Mesenchymal stem cell (in vitro differentiated cells and primary cell): Measurements from ENCODE around the gene TCF7L1.

ENCODE experiments used
- DNase-seq: peaks from one replicate; pipeline ENCODE4 v3.0.0-alpha.2; 2013
- H2AFZ ChIP-seq: one replicate; pipeline ENCODE4 v1.6.1; 2013; ENCODE audit warnings: low read depth, mild to moderate bottlenecking, control low read depth, inconsistent platforms, low read length, moderate library complexity
- H2AK5ac ChIP-seq: 2 replicates; pipeline ENCODE4 v1.6.1; 2013; ENCODE audit warnings: low read length, moderate library complexity, mild to moderate bottlenecking, inconsistent platforms; ENCODE audit not compliant: severe bottlenecking
- H2BK120ac ChIP-seq: one replicate; pipeline ENCODE4 v1.6.1; 2013; ENCODE audit warnings: low read depth, mild to moderate bottlenecking, inconsistent platforms, low read length, moderate library complexity
- H2BK12ac ChIP-seq, 2 experiments: one replicate each; pipeline ENCODE4 v1.6.1; 2013; ENCODE audit warnings: inconsistent platforms in 2 of 2, low read length in 2 of 2, mild to moderate bottlenecking in 2 of 2, moderate library complexity in 2 of 2, control low read depth in 1 of 2
- H2BK15ac ChIP-seq: one replicate; pipeline ENCODE4 v1.6.1; 2013; ENCODE audit warnings: mild to moderate bottlenecking, low read depth, inconsistent platforms; ENCODE audit not compliant: poor library complexity, severe bottlenecking
- H2BK5ac ChIP-seq: 2 replicates; pipeline ENCODE4 v1.6.1; 2013; ENCODE audit warnings: low read depth, mild to moderate bottlenecking, low read length, control low read depth, inconsistent platforms; ENCODE audit not compliant: poor library complexity, severe bottlenecking
- H3K14ac ChIP-seq, 2 experiments: one replicate each; pipeline ENCODE4 v1.6.1; 2013; ENCODE audit warnings: inconsistent platforms in 2 of 2, low read length in 2 of 2, control low read depth in 1 of 2, mild to moderate bottlenecking in 1 of 2, moderate library complexity in 1 of 2
- H3K18ac ChIP-seq, 2 experiments: one replicate each; pipeline ENCODE4 v1.6.1; 2013; ENCODE audit warnings: inconsistent platforms in 2 of 2, low read length in 2 of 2, control low read depth in 1 of 2, low read depth in 1 of 2, mild to moderate bottlenecking in 1 of 2
- H3K23ac ChIP-seq, 2 experiments: one replicate each; pipeline ENCODE4 v1.6.1; 2013; ENCODE audit warnings: inconsistent platforms in 2 of 2, low read length in 2 of 2, mild to moderate bottlenecking in 2 of 2, moderate library complexity in 2 of 2, control low read depth in 1 of 2
- H3K27ac ChIP-seq: 2 replicates; pipeline ENCODE4 v1.5.1; 2013; ENCODE audit warnings: mild to moderate bottlenecking, moderate library complexity, low read length, control low read depth, inconsistent platforms; ENCODE audit not compliant: poor library complexity, severe bottlenecking
- H3K27me3 ChIP-seq, 2 experiments: 2 replicates each; pipeline versions ENCODE4 v1.6.1 to v1.7.0; 2013; ENCODE audit warnings: low read length in 2 of 2, mild to moderate bottlenecking in 2 of 2, moderate library complexity in 2 of 2, control low read depth in 1 of 2, inconsistent platforms in 1 of 2; ENCODE audit not compliant: control insufficient read depth in 1 of 2, insufficient read depth in 1 of 2
- H3K36me3 ChIP-seq, 2 experiments: 2 replicates each; pipeline versions ENCODE4 v1.6.1 to v1.7.0; 2013; ENCODE audit warnings: low read length in 2 of 2, control low read depth in 1 of 2, inconsistent platforms in 1 of 2, low read depth in 1 of 2, mild to moderate bottlenecking in 1 of 2; ENCODE audit not compliant: insufficient read depth in 2 of 2, control insufficient read depth in 1 of 2
- H3K4ac ChIP-seq, 2 experiments: one replicate each; pipeline ENCODE4 v1.6.1; 2013; ENCODE audit warnings: inconsistent platforms in 2 of 2, low read length in 2 of 2, mild to moderate bottlenecking in 2 of 2, moderate library complexity in 2 of 2, control low read depth in 1 of 2, low read depth in 1 of 2
- H3K4me1 ChIP-seq: 2 replicates; pipeline ENCODE4 v1.6.1; 2013; ENCODE audit warnings: low read depth, low read length, control low read depth; ENCODE audit not compliant: control insufficient read depth, insufficient read depth
- H3K4me2 ChIP-seq: 2 replicates; pipeline ENCODE4 v1.6.1; 2013; ENCODE audit warnings: low read length, mild to moderate bottlenecking, inconsistent platforms; ENCODE audit not compliant: poor library complexity, severe bottlenecking
- H3K4me3 ChIP-seq, 2 experiments: 2 replicates each; pipeline versions ENCODE4 v1.5.1 to v1.7.0; 2013; ENCODE audit warnings: low read length in 2 of 2, mild to moderate bottlenecking in 2 of 2, control low read depth in 1 of 2, low read depth in 1 of 2; ENCODE audit not compliant: insufficient read depth in 1 of 2
- H3K79me1 ChIP-seq: replicated peaks from 2 replicates; pipeline ENCODE4 v1.6.1; 2013; ENCODE audit warnings: mild to moderate bottlenecking, control low read depth, low read length, inconsistent platforms; ENCODE audit not compliant: poor library complexity, severe bottlenecking
- H3K9ac ChIP-seq: 2 replicates; pipeline ENCODE4 v1.7.0; 2013; ENCODE audit warnings: mild to moderate bottlenecking, low read length, moderate library complexity
- H3K9me3 ChIP-seq: 2 replicates; pipeline ENCODE4 v1.7.0; 2013; ENCODE audit warnings: mild to moderate bottlenecking, low read length; ENCODE audit not compliant: control insufficient read depth
- H4K8ac ChIP-seq: one replicate; pipeline ENCODE4 v1.6.1; 2013; ENCODE audit warnings: inconsistent platforms, mild to moderate bottlenecking, low read length, moderate library complexity
- H4K91ac ChIP-seq: one replicate; pipeline ENCODE4 v1.6.1; 2013; ENCODE audit warnings: mild to moderate bottlenecking, low read length, inconsistent platforms
- WGBS: methylation state at CpG from one replicate; pipeline ENCODE4 v1.1.7; 2013; ENCODE audit warnings: mixed read lengths; 5-methylcytosine and 5-hydroxymethylcytosine counted together

The TCF7L1 gene

GRCh38 chr2:85145116-85145820 lies 12.1 kb downstream of the TCF7L1 start:
- no peak overlapping the region for H3K4ac ChIP-seq
- H3K27ac ChIP-seq: no peak overlapping the region
- no peak overlapping the region for H2BK120ac ChIP-seq

GRCh38 chr2:85148190-85148589 lies 15.0 kb downstream of the TCF7L1 start:
- H3K27ac ChIP-seq: no peak overlapping the region
- H3K23ac ChIP-seq: no peak overlapping the region

More at GRCh38 chr2:85145116-85145820, 12.1 kb downstream of the TCF7L1 start:
- WGBS: 88% methylated on average over 3 of the region's 4 CpGs
- Histone ChIP-seq H4K8ac (no peak overlapping the region), H3K36me3 (peaks cover 15% of the 10 kb centered on the region in 2 experiments), H3K14ac (no peak overlapping the region), H3K18ac (no peak overlapping the region), H2BK12ac (no peak overlapping the region), H4K91ac (no peak overlapping the region), H3K4me3 (no peak overlapping the region), H3K4me2 (no peak overlapping the region), H2BK15ac (no peak overlapping the region), H3K23ac (no peak overlapping the region), H2AK5ac (no peak overlapping the region), H3K9ac (no peak overlapping the region), H2BK5ac (no peak overlapping the region), H3K79me1 (peaks cover 21% of the 10 kb centered on the region), H2AFZ (no peak overlapping the region), H3K27me3 (no peaks in the 10 kb centered on the region), H3K9me3 (no peaks in the 10 kb centered on the region), H3K4me1 (no peaks in the 10 kb centered on the region)
- DNase-seq: no peak

DNA sequence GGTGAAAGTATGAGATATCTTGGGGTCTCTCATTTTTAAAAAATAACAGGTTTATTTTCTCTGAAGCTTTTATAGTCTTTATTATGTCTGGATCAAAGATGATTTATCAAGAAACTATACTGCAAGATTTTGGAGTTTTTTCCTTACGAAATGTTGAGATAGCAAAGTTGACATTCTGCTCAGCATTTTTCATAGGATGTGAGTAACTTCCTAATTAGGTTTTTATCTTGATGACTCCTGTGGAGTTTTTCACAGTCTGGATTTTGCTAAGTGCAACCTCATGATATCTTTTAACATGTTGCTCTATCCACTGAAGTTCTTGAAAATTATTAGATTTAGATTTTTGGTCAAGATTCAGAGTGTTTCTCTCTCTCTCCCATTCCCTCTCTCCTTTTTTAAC lies 17.8 kb downstream of the TCF7L1 start:
- Histone ChIP-seq H3K27ac (no peak overlapping the region), H3K79me1 (peaks cover 8% of the 10 kb centered on the region), H4K8ac (no peak overlapping the region), H3K4ac (no peak overlapping the region), H4K91ac (no peak overlapping the region), H3K18ac (no peak overlapping the region), H3K9ac (no peak overlapping the region), H3K4me2 (no peak overlapping the region), H2BK12ac (no peak overlapping the region), H3K9me3 (no peaks in the 10 kb centered on the region), H3K27me3 (no peaks in the 10 kb centered on the region), H2AFZ (no peak overlapping the region), H3K36me3 (peaks cover 0 to 5% of the 10 kb centered on the region in 2 experiments), H3K23ac (no peak overlapping the region), H2BK5ac (no peak overlapping the region), H2BK120ac (no peak overlapping the region), H3K4me3 (no peak overlapping the region), H3K14ac (no peak overlapping the region), H3K4me1 (no peaks in the 10 kb centered on the region), H2BK15ac (no peak overlapping the region), H2AK5ac (no peak overlapping the region)
- no peak for DNase-seq
- WGBS: 36% methylated on average over 1 of the region's 1 CpG

More at GRCh38 chr2:85148190-85148589, 15.0 kb downstream of the TCF7L1 start:
- 73% methylated on average over 2 of the region's 2 CpGs for WGBS
- no peak overlapping the region for H2AK5ac ChIP-seq
- H2BK12ac ChIP-seq: no peak overlapping the region
- no peak for DNase-seq
- H3K79me1 ChIP-seq: peaks cover 16% of the 10 kb centered on the region
- no peaks in the 10 kb centered on the region for H3K4me1 ChIP-seq
- H2BK15ac ChIP-seq: no peak overlapping the region
- no peaks in the 10 kb centered on the region for H3K9me3 ChIP-seq
- no peak overlapping the region for H4K8ac ChIP-seq
- H3K4me2 ChIP-seq: no peak overlapping the region
- no peak overlapping the region for H3K4me3 ChIP-seq
- H3K14ac ChIP-seq: no peak overlapping the region
- H2BK120ac ChIP-seq: no peak overlapping the region
- no peak overlapping the region for H3K4ac ChIP-seq
- no peak overlapping the region for H2AFZ ChIP-seq
- no peak overlapping the region for H3K9ac ChIP-seq
- no peak overlapping the region for H2BK5ac ChIP-seq
- no peak overlapping the region for H4K91ac ChIP-seq
- H3K18ac ChIP-seq: no peak overlapping the region
- H3K27me3 ChIP-seq: no peaks in the 10 kb centered on the region
- peaks cover 0 to 5% of the 10 kb centered on the region in 2 experiments for H3K36me3 ChIP-seq

DNA sequence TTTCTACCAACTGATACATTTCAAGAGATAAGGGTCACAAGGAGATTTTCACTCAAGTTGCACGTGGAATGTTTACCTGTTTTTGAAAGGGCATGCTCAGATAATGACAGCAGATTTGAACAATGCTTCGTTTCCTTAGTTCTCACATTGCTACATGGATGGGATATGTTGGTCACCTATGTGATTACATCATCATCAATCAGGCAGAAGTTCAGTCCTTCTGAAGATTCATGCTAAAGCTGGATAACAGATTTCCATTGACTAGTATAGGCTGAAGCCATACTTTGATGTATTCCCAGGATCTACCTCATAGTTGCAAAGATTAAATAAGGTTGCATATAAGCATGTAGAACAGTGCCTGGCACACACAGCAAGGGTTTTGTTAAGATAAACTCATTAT lies 19.7 kb downstream of the TCF7L1 start:
- H2AK5ac ChIP-seq: no peak overlapping the region
- no peak overlapping the region for H3K18ac ChIP-seq
- no peak overlapping the region for H2BK15ac ChIP-seq
- no peak overlapping the region for H3K14ac ChIP-seq
- no peak overlapping the region for H3K4me2 ChIP-seq
- H3K23ac ChIP-seq: no peak overlapping the region
- H3K4ac ChIP-seq: no peak overlapping the region
- no peaks in the 10 kb centered on the region for H3K9me3 ChIP-seq
- no peak overlapping the region for H2BK12ac ChIP-seq
- H3K27me3 ChIP-seq: no peaks in the 10 kb centered on the region
- H4K91ac ChIP-seq: no peak overlapping the region
- no peak overlapping the region for H3K4me3 ChIP-seq
- H2AFZ ChIP-seq: no peak overlapping the region
- no peak for DNase-seq
- H3K79me1 ChIP-seq: peaks cover 17% of the 10 kb centered on the region
- no peak overlapping the region for H3K9ac ChIP-seq
- no peak overlapping the region for H3K27ac ChIP-seq
- H4K8ac ChIP-seq: no peak overlapping the region
- WGBS: 96% methylated on average over 2 of the region's 2 CpGs
- H2BK5ac ChIP-seq: no peak overlapping the region
- no peak overlapping the region for H2BK120ac ChIP-seq
- no peaks in the 10 kb centered on the region for H3K36me3 ChIP-seq
- H3K4me1 ChIP-seq: peaks cover 3% of the 10 kb centered on the region
